PC-3 (cell line): ENCODE results near the gene NUP50.

Source experiments
- EZH2 ChIP-seq: fragments of 300-600 bp; sonication (generic); IDR thresholded peaks from one replicate; pipeline ENCODE4 v1.6.1; 2017; ENCODE audit warnings: antibody characterized with exemption, mild to moderate bottlenecking, low read length; ENCODE audit not compliant: unreplicated experiment
- EZH2phosphoT487 ChIP-seq: fragments of 300-600 bp; sonication (generic); IDR thresholded peaks from 2 replicates; pipeline ENCODE4 v1.6.1; 2018; ENCODE audit warnings: mild to moderate bottlenecking, antibody characterized with exemption, low read length, borderline replicate concordance
- TF ChIP-seq, protein P1 (sequence below): fragments of 300-600 bp; sonication (generic); conservative IDR thresholded peaks from 2 replicates; pipeline ENCODE4 v1.5.1; 2017; ENCODE audit warnings: antibody characterized with exemption, low read depth, mild to moderate bottlenecking, low read length

DNA sequence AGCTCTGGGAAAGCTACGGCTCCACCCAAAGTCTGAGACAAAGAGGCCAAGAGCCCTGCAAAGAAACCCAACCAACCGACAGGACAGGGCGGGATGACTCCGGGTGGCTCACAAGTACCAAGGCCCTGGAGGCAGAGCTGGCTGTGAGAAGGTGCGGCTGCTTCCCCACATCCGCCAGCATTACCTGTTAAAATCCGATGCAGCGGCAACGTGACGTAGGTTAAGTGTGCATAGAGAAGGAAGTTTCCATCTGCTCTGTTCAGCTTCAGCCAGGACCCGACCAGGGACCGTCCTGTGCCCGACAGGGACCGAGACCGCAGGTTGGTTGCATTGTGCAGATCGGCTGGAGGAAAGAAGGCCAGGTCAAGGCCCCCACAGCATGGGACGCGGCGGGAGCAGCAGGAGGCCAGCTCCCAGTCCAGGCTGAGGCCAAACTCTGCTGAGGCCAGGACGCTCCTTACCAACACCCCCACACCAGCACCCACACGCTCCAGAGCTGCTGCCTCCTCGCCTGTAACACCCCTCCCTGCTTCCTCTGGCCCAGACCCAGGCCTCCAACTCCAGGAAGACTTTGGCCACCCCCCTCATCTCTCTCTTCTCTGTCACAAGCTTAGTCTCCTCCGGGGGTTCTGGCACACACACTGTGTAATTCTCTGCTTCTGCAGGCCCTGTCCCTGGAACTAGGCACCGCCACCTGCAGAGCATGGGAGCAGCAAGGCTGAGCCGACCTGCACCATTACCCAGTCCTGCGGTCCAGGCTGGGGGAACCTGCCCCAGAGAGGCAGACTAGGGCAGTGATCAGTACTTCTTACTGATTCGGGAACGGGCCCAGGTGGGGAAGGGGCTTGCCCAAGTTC lies 34.1 kb downstream of the NUP50 start:
- TF ChIP-seq, protein P1, sequence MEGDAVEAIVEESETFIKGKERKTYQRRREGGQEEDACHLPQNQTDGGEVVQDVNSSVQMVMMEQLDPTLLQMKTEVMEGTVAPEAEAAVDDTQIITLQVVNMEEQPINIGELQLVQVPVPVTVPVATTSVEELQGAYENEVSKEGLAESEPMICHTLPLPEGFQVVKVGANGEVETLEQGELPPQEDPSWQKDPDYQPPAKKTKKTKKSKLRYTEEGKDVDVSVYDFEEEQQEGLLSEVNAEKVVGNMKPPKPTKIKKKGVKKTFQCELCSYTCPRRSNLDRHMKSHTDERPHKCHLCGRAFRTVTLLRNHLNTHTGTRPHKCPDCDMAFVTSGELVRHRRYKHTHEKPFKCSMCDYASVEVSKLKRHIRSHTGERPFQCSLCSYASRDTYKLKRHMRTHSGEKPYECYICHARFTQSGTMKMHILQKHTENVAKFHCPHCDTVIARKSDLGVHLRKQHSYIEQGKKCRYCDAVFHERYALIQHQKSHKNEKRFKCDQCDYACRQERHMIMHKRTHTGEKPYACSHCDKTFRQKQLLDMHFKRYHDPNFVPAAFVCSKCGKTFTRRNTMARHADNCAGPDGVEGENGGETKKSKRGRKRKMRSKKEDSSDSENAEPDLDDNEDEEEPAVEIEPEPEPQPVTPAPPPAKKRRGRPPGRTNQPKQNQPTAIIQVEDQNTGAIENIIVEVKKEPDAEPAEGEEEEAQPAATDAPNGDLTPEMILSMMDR = no peak
- TF ChIP-seq EZH2phosphoT487 (no peak), EZH2 (no peak)
